ENCODE measurements around the gene RPS6KB2. TPM values are rescaled to one million over a fixed set of nuclear protein-coding genes. Genes with fewer than 3 reads are reported as not detected.

Gene RPS6KB2
- total RNA-seq, 1 experiment from 2014 or later, result 58.8 TPM

DNA sequence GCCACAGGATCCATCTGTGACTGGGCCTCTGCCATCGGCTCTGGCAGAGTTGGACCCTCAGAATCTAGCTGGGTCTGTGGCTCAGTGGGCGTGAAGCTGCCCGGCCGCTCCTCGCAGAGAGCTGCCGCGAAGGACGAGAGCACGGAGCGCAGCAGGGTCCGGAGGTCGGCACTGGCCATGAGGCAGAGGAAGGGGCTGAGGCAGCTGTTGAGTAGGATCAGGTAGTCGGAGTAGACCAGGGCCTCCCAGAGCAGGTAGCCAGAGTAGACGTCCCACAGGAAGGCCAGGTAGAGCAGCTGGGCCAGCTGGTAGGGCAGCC, 23.3 kb downstream of the RPS6KB2 start:
- no peak overlapping the region for H3K4me3 ChIP-seq (ENCODE audit: low read depth, low read length, poor library complexity, severe bottlenecking)
- DNase-seq (ENCODE audit: low spot score), result no peak
- ChIA-PET POLR2A (ENCODE audit: low non-redundant PET) (no interaction called here), CTCF (no interaction called here)
- H3K4me1 ChIP-seq (ENCODE audit: insufficient read depth, low read length, poor library complexity, severe bottlenecking), result no peaks in the 10 kb centered on the region
- no peaks in the 10 kb centered on the region for H3K27me3 ChIP-seq (replicated peaks; ENCODE audit: insufficient read depth, low read depth, low read length, poor library complexity)
- intact Hi-C loops (cut with micrococcal nuclease; ENCODE audit: unreplicated experiment), result no loop called here
- H3K36me3 ChIP-seq (ENCODE audit: insufficient read depth, low read length, poor library complexity, severe bottlenecking), result no peaks in the 10 kb centered on the region
- no peak overlapping the region for H3K27ac ChIP-seq (ENCODE audit: low read depth, low read length, poor library complexity, severe bottlenecking)
- H3K9me3 ChIP-seq (ENCODE audit: low read depth, low read length, poor library complexity, severe bottlenecking), result no peaks in the 10 kb centered on the region
- BruUV-seq (replicated peaks), result no TSS peak
- TF ChIP-seq, protein P1, sequence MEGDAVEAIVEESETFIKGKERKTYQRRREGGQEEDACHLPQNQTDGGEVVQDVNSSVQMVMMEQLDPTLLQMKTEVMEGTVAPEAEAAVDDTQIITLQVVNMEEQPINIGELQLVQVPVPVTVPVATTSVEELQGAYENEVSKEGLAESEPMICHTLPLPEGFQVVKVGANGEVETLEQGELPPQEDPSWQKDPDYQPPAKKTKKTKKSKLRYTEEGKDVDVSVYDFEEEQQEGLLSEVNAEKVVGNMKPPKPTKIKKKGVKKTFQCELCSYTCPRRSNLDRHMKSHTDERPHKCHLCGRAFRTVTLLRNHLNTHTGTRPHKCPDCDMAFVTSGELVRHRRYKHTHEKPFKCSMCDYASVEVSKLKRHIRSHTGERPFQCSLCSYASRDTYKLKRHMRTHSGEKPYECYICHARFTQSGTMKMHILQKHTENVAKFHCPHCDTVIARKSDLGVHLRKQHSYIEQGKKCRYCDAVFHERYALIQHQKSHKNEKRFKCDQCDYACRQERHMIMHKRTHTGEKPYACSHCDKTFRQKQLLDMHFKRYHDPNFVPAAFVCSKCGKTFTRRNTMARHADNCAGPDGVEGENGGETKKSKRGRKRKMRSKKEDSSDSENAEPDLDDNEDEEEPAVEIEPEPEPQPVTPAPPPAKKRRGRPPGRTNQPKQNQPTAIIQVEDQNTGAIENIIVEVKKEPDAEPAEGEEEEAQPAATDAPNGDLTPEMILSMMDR (conservative IDR thresholded peaks at IDR 0.05; ENCODE audit: low read depth, low read length), result no peak
- no peak for TF ChIP-seq EZH2 (IDR thresholded peaks at IDR 0.05; ENCODE audit: borderline replicate concordance, low read depth, low read length, poor library complexity, severe bottlenecking)

DNA sequence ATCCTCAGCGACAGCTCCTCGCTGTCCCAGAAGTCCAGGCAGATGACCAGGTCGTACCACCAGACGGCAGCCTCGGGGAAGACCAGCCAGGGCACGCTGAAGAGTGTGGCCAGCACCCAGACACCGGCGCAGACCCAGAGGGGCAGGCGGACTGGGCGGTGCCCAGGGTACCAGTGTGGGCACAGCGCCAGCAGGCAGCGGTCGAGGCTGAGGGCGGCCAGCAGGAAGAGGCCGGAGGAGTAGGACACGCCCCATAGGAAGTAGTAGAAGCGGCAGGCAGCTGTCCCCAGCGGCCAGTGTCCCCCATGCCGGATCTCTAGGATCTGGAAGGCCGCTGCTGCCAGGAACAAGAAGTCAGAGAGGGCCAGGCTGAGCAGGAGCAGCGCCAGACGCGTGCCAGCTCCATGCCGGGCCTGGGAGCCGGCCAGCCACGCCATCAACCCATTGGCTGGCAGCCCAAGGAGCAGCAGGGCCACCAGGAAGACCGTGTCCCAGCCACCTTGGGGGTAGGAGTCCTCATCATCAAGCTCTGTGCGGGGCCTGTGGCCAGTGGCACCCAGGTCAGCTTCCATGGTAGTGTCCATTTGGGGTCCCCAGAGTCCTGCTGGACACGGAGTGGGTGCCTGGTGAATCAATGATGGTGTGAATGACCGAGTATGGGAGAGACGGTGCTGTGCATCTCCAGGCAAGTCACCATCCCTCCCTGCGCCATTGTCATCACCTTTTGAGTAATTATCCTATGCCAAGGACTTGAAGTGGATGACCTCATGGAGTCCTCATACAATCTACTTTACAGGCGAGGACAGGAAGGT, 24.1 kb downstream of the RPS6KB2 start, which contains the start of gene GPR152:
Gene GPR152 (minus strand): TSS at position 589 of the 812 bp plus-strand sequence. CDS start 5 bp downstream, at position 584.
- TF ChIP-seq, protein P1 (conservative IDR thresholded peaks at IDR 0.05; ENCODE audit: low read depth, low read length), result no peak
- TF ChIP-seq EZH2 (IDR thresholded peaks at IDR 0.05; ENCODE audit: borderline replicate concordance, low read depth, low read length, poor library complexity, severe bottlenecking), result no peak
- no peaks in the 10 kb centered on the region for H3K27me3 ChIP-seq (replicated peaks; ENCODE audit: insufficient read depth, low read depth, low read length, poor library complexity)
- ChIA-PET CTCF (interaction anchor here (1.1 kb wide), 1 partner anchor 51 kb away, joined by 3 read pairs; the partner anchor contains the start of gene PPP1CA), POLR2A (ENCODE audit: low non-redundant PET) (no interaction called here)
- H3K27ac ChIP-seq (ENCODE audit: low read depth, low read length, poor library complexity, severe bottlenecking), result no peak within 1 kb of the TSS
- intact Hi-C loops (cut with micrococcal nuclease; ENCODE audit: unreplicated experiment), result no loop called here
- H3K4me1 ChIP-seq (ENCODE audit: insufficient read depth, low read length, poor library complexity, severe bottlenecking), result no peaks in the 10 kb centered on the region
- H3K36me3 ChIP-seq (ENCODE audit: insufficient read depth, low read length, poor library complexity, severe bottlenecking), result no peaks in the 10 kb centered on the region
- no TSS peak for BruUV-seq (replicated peaks)
- no peak for DNase-seq (ENCODE audit: low spot score)
- H3K4me3 ChIP-seq (ENCODE audit: low read depth, low read length, poor library complexity, severe bottlenecking), result no peak within 1 kb of the TSS
- no peaks in the 10 kb centered on the region for H3K9me3 ChIP-seq (ENCODE audit: low read depth, low read length, poor library complexity, severe bottlenecking)

DNA sequence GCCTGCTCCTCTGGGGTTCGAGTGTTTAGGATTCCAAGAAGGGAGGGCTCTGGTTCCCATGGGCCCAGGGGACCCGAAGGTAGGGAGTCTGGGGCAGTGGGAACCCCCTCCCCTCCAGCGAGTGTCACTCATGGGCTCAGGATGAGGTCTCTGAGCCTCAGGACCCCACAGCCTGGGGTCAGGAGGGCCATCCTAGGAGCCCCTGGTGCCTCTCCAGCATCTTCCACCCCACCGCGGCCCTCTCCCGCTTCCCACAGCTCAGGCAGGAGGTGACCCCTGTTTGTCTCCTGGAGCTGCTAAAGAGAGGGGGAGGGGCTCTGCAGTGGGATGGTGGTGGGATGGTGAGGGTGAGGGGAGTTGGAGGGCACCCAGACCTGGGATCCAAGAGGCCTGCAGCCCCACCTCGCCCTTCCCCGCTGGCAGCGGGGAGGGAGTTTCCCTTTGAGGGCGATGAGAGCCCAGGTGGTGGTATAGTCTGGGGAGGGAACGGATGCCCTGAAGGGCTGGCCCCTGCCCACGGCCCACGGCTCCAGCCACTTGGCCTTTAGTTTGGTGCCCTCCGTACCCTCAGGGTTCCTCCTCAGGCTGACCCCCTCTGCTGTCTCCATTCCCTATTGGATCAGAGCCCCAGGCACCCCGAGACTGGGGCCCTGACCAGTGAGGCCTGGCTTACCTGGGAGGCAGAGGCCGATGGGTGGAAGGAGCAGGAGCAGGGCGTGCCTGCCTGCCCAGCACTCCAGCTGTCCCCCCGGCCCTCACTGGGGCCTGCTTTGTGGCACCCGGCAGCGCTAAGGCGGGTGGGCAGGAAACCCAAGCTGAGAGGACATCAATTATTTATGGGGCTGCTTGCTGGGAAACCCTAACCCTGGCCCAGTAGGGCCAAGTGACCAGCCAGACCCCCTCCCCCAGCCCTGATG, 25.8 kb downstream of the RPS6KB2 start:
- POLR2A ChIA-PET (ENCODE audit: low non-redundant PET), result no interaction called here
- no TSS peak for BruUV-seq (replicated peaks)

More for the DNA sequence above, 25.8 kb downstream of the RPS6KB2 start:
- no peaks in the 10 kb centered on the region for H3K36me3 ChIP-seq (ENCODE audit: insufficient read depth, low read length, poor library complexity, severe bottlenecking)
- H3K27me3 ChIP-seq (replicated peaks; ENCODE audit: insufficient read depth, low read depth, low read length, poor library complexity), result no peaks in the 10 kb centered on the region
- TF ChIP-seq, protein P1 (conservative IDR thresholded peaks at IDR 0.05; ENCODE audit: low read depth, low read length), result no peak
- no peak for TF ChIP-seq EZH2 (IDR thresholded peaks at IDR 0.05; ENCODE audit: borderline replicate concordance, low read depth, low read length, poor library complexity, severe bottlenecking)
- intact Hi-C loops (cut with micrococcal nuclease; ENCODE audit: unreplicated experiment), result no loop called here
- no peaks in the 10 kb centered on the region for H3K9me3 ChIP-seq (ENCODE audit: low read depth, low read length, poor library complexity, severe bottlenecking)
- H3K4me1 ChIP-seq (ENCODE audit: insufficient read depth, low read length, poor library complexity, severe bottlenecking), result no peaks in the 10 kb centered on the region
- no peak overlapping the region for H3K27ac ChIP-seq (ENCODE audit: low read depth, low read length, poor library complexity, severe bottlenecking)
- CTCF ChIA-PET, result no interaction called here
- H3K4me3 ChIP-seq (ENCODE audit: low read depth, low read length, poor library complexity, severe bottlenecking), result no peak overlapping the region
- DNase-seq (ENCODE audit: low spot score), result no peak
